Heart left ventricle (tissue), 16 donors: ENCODE measurements around the gene WDHD1. TPM values are rescaled to one million over a fixed set of nuclear protein-coding genes. Genes with fewer than 3 reads are reported as not detected.
A peak's percentile ranks its signal among the peaks of the same experiment; 100 is the strongest.
"Not testable (repeated sequence)": the region's sequence is repeated elsewhere in the genome, so short reads cannot be mapped to it uniquely, and the experiment has no call there.

ENCODE experiments used
- ATAC-seq, 4 donors: fragments of 200-7000 bp; cut with Tn5 transposase; one replicate each; pipeline ENCODE4 v1.9.1; 2020 to 2022; ENCODE audit warnings: moderate library complexity in 4 of 4, mild to moderate bottlenecking in 3 of 4, moderate number of reproducible peaks in 1 of 4
- DNase-seq, 5 donors: peaks; one replicate each; pipeline ENCODE4 v3.0.0-alpha.2; 2020
- H3K27ac ChIP-seq, 12 donors: fragments of 200-600 bp; sonication (generic) in 4 of 12; one replicate each; pipeline versions ENCODE4 v1.5.0 to v1.8.0; 2016 to 2022; ENCODE audit warnings: mild to moderate bottlenecking in 2 of 12
- H3K27me3 ChIP-seq, 9 donors: fragments of 200-600 bp; sonication (generic) in 2 of 9; one replicate each; pipeline versions ENCODE4 v1.5.1 to v1.8.0; 2016 to 2022; ENCODE audit warnings: mild to moderate bottlenecking in 3 of 9
- H3K36me3 ChIP-seq, 9 donors: fragments of 200-600 bp; sonication (generic) in 2 of 9; one replicate each; pipeline versions ENCODE4 v1.5.0 to v1.8.0; 2018 to 2022; ENCODE audit warnings: mild to moderate bottlenecking in 2 of 9
- H3K4me1 ChIP-seq, 12 donors: fragments of 200-600 bp; sonication (generic) in 4 of 12; one replicate each; pipeline versions ENCODE4 v1.5.0 to v1.8.0; 2016 to 2022; ENCODE audit warnings: mild to moderate bottlenecking in 3 of 12
- H3K4me3 ChIP-seq, 12 donors: fragments of 200-600 bp; sonication (generic) in 4 of 12; one replicate each; pipeline versions ENCODE4 v1.5.0 to v1.8.0; 2017 to 2022; ENCODE audit warnings: mild to moderate bottlenecking in 9 of 12, moderate library complexity in 4 of 12
- H3K9me3 ChIP-seq, 12 donors: fragments of 200-600 bp; sonication (generic) in 4 of 12; one replicate each; pipeline versions ENCODE4 v1.5.0 to v1.8.0; 2016 to 2022; ENCODE audit warnings: mild to moderate bottlenecking in 1 of 12
- CTCF ChIP-seq, 12 donors: fragments of 200-600 bp; sonication (generic) in 4 of 12; IDR thresholded peaks; one replicate each; pipeline versions ENCODE4 v1.5.0 to v1.8.0; 2018 to 2022; ENCODE audit warnings: antibody characterized with exemption in 12 of 12, mild to moderate bottlenecking in 5 of 12
- POLR2A ChIP-seq, 2 donors: fragments of 450-650 bp; IDR thresholded peaks; one replicate each; pipeline ENCODE4 v1.6.1; 2017; ENCODE audit warnings: antibody characterized with exemption in 2 of 2, mild to moderate bottlenecking in 2 of 2, moderate library complexity in 2 of 2
- WGBS, 4 donors: extraction: QIAGEN DNeasy Blood & Tissue Kit in 2 of 4; methylation state at CpG; one replicate each; pipeline versions ENCODE4 v1.1.5 to v1.1.7; 2013 to 2018; 5-methylcytosine and 5-hydroxymethylcytosine counted together
- intact Hi-C, 10 donors: fragments of 100-400 bp; cut with DNase I; formaldehyde crosslinking; loops; one replicate each; pipeline versions ENCODE4 v1.11.1 to v1.14.2; 2022
- polyA plus RNA-seq, 2 donors: library from polyadenylated mRNA; stranded (reverse); fragments of 200-250 nt; gene quantifications; one replicate each; pipeline ENCODE4 v1.2.3, GENCODE V29; 2013
- total RNA-seq, 9 donors: library from RNA; depleted of rRNA in 2 of 9; stranded (reverse); fragments of >200 nt in 2 of 9; fragmentation: NEBNext Ultra II Directional in 3 of 9; extraction: Animal tissue kit (Norgen Biotek cat#: 25700) in 3 of 9; gene quantifications; one replicate each; pipeline versions ENCODE4 v1.1.0 to v1.2.4, GENCODE V29; 2016 to 2023
- donor health status: ischemic (EF 13 %, LVEDD 7.1; RV severe dilation, severe dysfunction).
- donor health status: healthy with polysubstance abuse.
- donor health status: DM: no; HTN: yes; CAD: no.
- donor health status: DM: no; HTN: no; CAD: no.
- donor health status: ischemic (EF 25% LVEDD 6.9; RV normal size, moderate dysfunction).
- donor health status: ischemic (EF 25% LVEDD 5.7; RV mildly dilated, moderate dysfunction).
- donor health status: healthy.
- donor health status: DM: yes; HTN: yes; CAD: no.
- donor health status: ischemic (EF 35%, LVEDD 5.7; RV mildly dilated, moderate dysfunction).
- donor health status: nonischemic (EF 11% LVEDD 7.7; RV severe dilation, severe dysfunction).
- donor health status: DM: yes; HTN: yes; CAD: no.
- donor health status: PGD.
- donor health status: ischemic (EF 29% LVEDD 5.4; RV normal size, mild dysfunction).
- donor health status: nonischemic (EF 23%, LVEDD 6.1; RV moderate dilation, normal function).

The WDHD1 gene
- total and polyA plus RNA-seq, 11 donors: 0.42 to 3.5 (median 1.4) TPM

- Histone ChIP-seq H3K36me3 (peaks cover 0 to 67% (median 48%) of the 10 kb centered on the region in 9 donors), H3K4me1 (peaks cover 5 to 54% (median 19%) of the 10 kb centered on the region in 12 donors), H3K4me3 (no peak overlapping the region), H3K27me3 (no peaks in the 10 kb centered on the region), H3K9me3 (no peaks in the 10 kb centered on the region), H3K27ac (no peak overlapping the region)
- TF ChIP-seq CTCF (IDR thresholded peaks at IDR 0.05) (no peak), POLR2A (IDR thresholded peaks at IDR 0.05) (no peak)
- DNase-seq: no peak
- ATAC-seq: no peak
- intact Hi-C loops: no loop called here
- 93 to 100% (median 96%) methylated on average over 1 of the region's 1 CpG for WGBS, 4 donors
Measured at GRCh38 chr14:55066223-55066622, 39.3 kb upstream of the WDHD1 start.

GRCh38 chr14:55065411-55065810 is 38.5 kb upstream of the WDHD1 start:
- peaks cover 5 to 53% (median 19%) of the 10 kb centered on the region in 12 donors for H3K4me1 ChIP-seq
- H3K27me3 ChIP-seq: no peaks in the 10 kb centered on the region
- no peaks in the 10 kb centered on the region for H3K9me3 ChIP-seq
- TF ChIP-seq CTCF (IDR thresholded peaks at IDR 0.05) (no peak), POLR2A (IDR thresholded peaks at IDR 0.05) (no peak)
- ATAC-seq (no peak), DNase-seq (no peak)
- intact Hi-C loops: no loop called here
- H3K4me3 ChIP-seq: no peak overlapping the region
- peaks cover 0 to 75% (median 51%) of the 10 kb centered on the region in 9 donors for H3K36me3 ChIP-seq
- peak overlapping the region in 7 of 12 donors; percentile 2 to 41 (median 33) for H3K27ac ChIP-seq
- 53 to 70% (median 64%) methylated on average over 2 of the region's 2 CpGs for WGBS, 4 donors

- Histone ChIP-seq H3K36me3 (peaks cover 0 to 75% (median 51%) of the 10 kb centered on the region in 9 donors), H3K27ac (peak overlapping the region in 5 of 12 donors; percentile 2 to 41 (median 27)), H3K4me1 (peaks cover 5 to 48% (median 20%) of the 10 kb centered on the region in 12 donors)
- 71 to 84% (median 71%) methylated on average over 2 of the region's 2 CpGs for WGBS, 4 donors
- ATAC-seq, H3K4me3 ChIP-seq, H3K27me3 ChIP-seq, H3K9me3 ChIP-seq, intact Hi-C loops, DNase-seq: not testable (repeated sequence)
Measured at GRCh38 chr14:55064896-55065295, 38.0 kb upstream of the WDHD1 start.

- TF ChIP-seq POLR2A (IDR thresholded peaks at IDR 0.05): no peak
- no peak for TF ChIP-seq CTCF (IDR thresholded peaks at IDR 0.05)
- peak; percentile 80 to 87 (median 84) for ATAC-seq
- Histone ChIP-seq H3K27ac (peak overlapping the region in 6 of 12 donors; percentile 2 to 36 (median 28)), H3K27me3 (no peaks in the 10 kb centered on the region), H3K4me1 (peaks cover 5 to 58% (median 20%) of the 10 kb centered on the region in 12 donors), H3K9me3 (no peaks in the 10 kb centered on the region), H3K36me3 (peaks cover 0 to 84% (median 61%) of the 10 kb centered on the region in 9 donors), H3K4me3 (no peak overlapping the region)
- DNase-seq: peak; percentile 25 to 72 (median 63)
- intact Hi-C loops: no loop called here
- 61 to 64% (median 63%) methylated on average over 11 of the region's 11 CpGs for WGBS, 4 donors
Measured at GRCh38 chr14:55062517-55063351, 35.8 kb upstream of the WDHD1 start.
